PC-3 (cell line): Measurements from ENCODE around the gene SRGAP3.

Source experiments
- EZH2 ChIP-seq: fragments of 300-600 bp; sonication (generic); IDR thresholded peaks from one replicate; pipeline ENCODE4 v1.6.1; 2017; ENCODE audit warnings: antibody characterized with exemption, mild to moderate bottlenecking, low read length; ENCODE audit not compliant: unreplicated experiment
- EZH2phosphoT487 ChIP-seq: fragments of 300-600 bp; sonication (generic); IDR thresholded peaks from 2 replicates; pipeline ENCODE4 v1.6.1; 2018; ENCODE audit warnings: mild to moderate bottlenecking, antibody characterized with exemption, low read length, borderline replicate concordance
- TF ChIP-seq, protein P1 (sequence below): fragments of 300-600 bp; sonication (generic); conservative IDR thresholded peaks from 2 replicates; pipeline ENCODE4 v1.5.1; 2017; ENCODE audit warnings: antibody characterized with exemption, low read depth, mild to moderate bottlenecking, low read length

- TF ChIP-seq, protein P1, sequence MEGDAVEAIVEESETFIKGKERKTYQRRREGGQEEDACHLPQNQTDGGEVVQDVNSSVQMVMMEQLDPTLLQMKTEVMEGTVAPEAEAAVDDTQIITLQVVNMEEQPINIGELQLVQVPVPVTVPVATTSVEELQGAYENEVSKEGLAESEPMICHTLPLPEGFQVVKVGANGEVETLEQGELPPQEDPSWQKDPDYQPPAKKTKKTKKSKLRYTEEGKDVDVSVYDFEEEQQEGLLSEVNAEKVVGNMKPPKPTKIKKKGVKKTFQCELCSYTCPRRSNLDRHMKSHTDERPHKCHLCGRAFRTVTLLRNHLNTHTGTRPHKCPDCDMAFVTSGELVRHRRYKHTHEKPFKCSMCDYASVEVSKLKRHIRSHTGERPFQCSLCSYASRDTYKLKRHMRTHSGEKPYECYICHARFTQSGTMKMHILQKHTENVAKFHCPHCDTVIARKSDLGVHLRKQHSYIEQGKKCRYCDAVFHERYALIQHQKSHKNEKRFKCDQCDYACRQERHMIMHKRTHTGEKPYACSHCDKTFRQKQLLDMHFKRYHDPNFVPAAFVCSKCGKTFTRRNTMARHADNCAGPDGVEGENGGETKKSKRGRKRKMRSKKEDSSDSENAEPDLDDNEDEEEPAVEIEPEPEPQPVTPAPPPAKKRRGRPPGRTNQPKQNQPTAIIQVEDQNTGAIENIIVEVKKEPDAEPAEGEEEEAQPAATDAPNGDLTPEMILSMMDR, result no peak
- no peak for TF ChIP-seq EZH2
- TF ChIP-seq EZH2phosphoT487, result no peak
These were observed 138.6 kb downstream of the SRGAP3 start for GRCh38 chr3:9110802-9111201.
